ENCODE measurements around the gene EDEM2. TPM values are rescaled to one million over a fixed set of nuclear protein-coding genes. Genes with fewer than 3 reads are reported as not detected.
"Not testable (repeated sequence)": the region's sequence is repeated elsewhere in the genome, so short reads cannot be mapped to it uniquely, and the experiment has no call there.

EDEM2 gene
- total and polyA plus RNA-seq, 2 of the 13 experiments (the other 11 are each of a cell fraction or from before 2014, with no cell fraction given) = 33.1 to 46.9 TPM

GRCh38 chr20:35186691-35187289 is 39.7 kb upstream of the EDEM2 start:
- H3K27ac ChIP-seq (ENCODE audit: extremely low read length, insufficient read depth, low read length); DNase-seq (ENCODE audit: low spot score); CTCF ChIA-PET (ENCODE audit: low intra/inter-chr PET ratio, low total read pairs); BruUV-seq (replicated peaks); in situ Hi-C loops (cut with HindIII; ENCODE audit: extremely low pct_ligation_motif_present, low pct_unique_long_range_greater_than_20kb); H3K79me2 ChIP-seq (ENCODE audit: insufficient read depth, low read length); H3K27me3 ChIP-seq (ENCODE audit: control insufficient read depth in 1 of 2, insufficient read depth in 2 of 2, low read length in 2 of 2); H4K20me1 ChIP-seq (ENCODE audit: insufficient read depth, low read length); H3K4me3 ChIP-seq (replicated peaks in 1 of 3; ENCODE audit: insufficient read depth in 1 of 3, low read depth in 2 of 3, low read length in 3 of 3); intact Hi-C loops (cut with micrococcal nuclease; ENCODE audit: unreplicated experiment); H3K36me3 ChIP-seq (replicated peaks in 1 of 2; ENCODE audit: control insufficient read depth in 1 of 2, insufficient read depth in 2 of 2, low read length in 2 of 2); H3K4me2 ChIP-seq (ENCODE audit: low read depth, low read length); H3K9ac ChIP-seq (ENCODE audit: insufficient read depth, low read depth, low read length); H3K9me3 ChIP-seq (ENCODE audit: low read length); H2AFZ ChIP-seq (ENCODE audit: low read length); FAIRE-seq: not testable (repeated sequence)
- TF ChIP-seq NRL (CRISPR knock-in tag; IDR thresholded peaks at IDR 0.05; ENCODE audit: borderline replicate concordance) (0 out of 2 replicates have a peak, but pooled peaks have one; percentile 29), ZNF121 (CRISPR knock-in tag; IDR thresholded peaks at IDR 0.05) (peak; percentile 74), CEBPG (CRISPR knock-in tag; IDR thresholded peaks at IDR 0.05) (0 out of 2 replicates have a peak, but pooled peaks have one; percentile 5), SRY (CRISPR knock-in tag; IDR thresholded peaks at IDR 0.05) (0 out of 2 replicates have a peak, but pooled peaks have one; percentile 21)
- WGBS (ENCODE audit: low lambda C conversion rate) = 26% methylated on average over 10 of the region's 10 CpGs
- POLR2A ChIA-PET = interaction anchor here (2.2 kb wide), 1 partner anchor 12 kb away, joined by 8 read pairs; no protein-coding TSS in a partner anchor
- peaks cover 23% of the 10 kb centered on the region for H3K4me1 ChIP-seq (ENCODE audit: insufficient read depth, low read length)
- peak; percentile 35; the same call in 2 of the 3 replicates for ATAC-seq

- in situ Hi-C loops (cut with HindIII; ENCODE audit: extremely low pct_ligation_motif_present, low pct_unique_long_range_greater_than_20kb) (no loop called here), intact Hi-C loops (cut with micrococcal nuclease; ENCODE audit: unreplicated experiment) (no loop called here)
- ChIA-PET POLR2A (no interaction called here), CTCF (ENCODE audit: low intra/inter-chr PET ratio, low total read pairs) (no interaction called here)
- ATAC-seq (no peak), FAIRE-seq (no peak), DNase-seq (ENCODE audit: low spot score) (no peak)
- TF ChIP-seq ZNF230 (CRISPR knock-in tag; IDR thresholded peaks at IDR 0.05) (no peak), DPF2 (CRISPR knock-in tag; IDR thresholded peaks at IDR 0.05; ENCODE audit: borderline replicate concordance, low read depth) (no peak), ZNF383 (CRISPR knock-in tag; IDR thresholded peaks at IDR 0.05; ENCODE audit: borderline replicate concordance) (no peak), TBL1XR1 (IDR thresholded peaks at IDR 0.05; ENCODE audit: borderline replicate concordance, low read length, partially characterized antibody) (no peak), ZNF816 (CRISPR knock-in tag; IDR thresholded peaks at IDR 0.05; ENCODE audit: borderline replicate concordance) (no peak), PRMT3 (CRISPR knock-in tag; IDR thresholded peaks at IDR 0.05; ENCODE audit: borderline replicate concordance, low read depth) (no peak), NFYB (CRISPR knock-in tag; IDR thresholded peaks at IDR 0.05) (no peak), ZNF451 (CRISPR knock-in tag; IDR thresholded peaks at IDR 0.05) (no peak), ATF6 (CRISPR knock-in tag; conservative IDR thresholded peaks at IDR 0.05) (no peak), ZBTB42 (CRISPR knock-in tag; IDR thresholded peaks at IDR 0.05) (no peak)
- Histone ChIP-seq H3K9ac (ENCODE audit: insufficient read depth, low read depth, low read length) (no peak overlapping the region), H3K9me3 (ENCODE audit: low read length) (no peaks in the 10 kb centered on the region), H3K79me2 (ENCODE audit: insufficient read depth, low read length) (no peaks in the 10 kb centered on the region), H3K36me3 (replicated peaks in 1 of 2; ENCODE audit: control insufficient read depth in 1 of 2, insufficient read depth in 2 of 2, low read length in 2 of 2) (no peaks in the 10 kb centered on the region), H3K27me3 (ENCODE audit: control insufficient read depth in 1 of 2, insufficient read depth in 2 of 2, low read length in 2 of 2) (no peaks in the 10 kb centered on the region; a peak in 1 of 5 replicates), H3K4me1 (ENCODE audit: insufficient read depth, low read length) (peaks cover 11% of the 10 kb centered on the region), H4K20me1 (ENCODE audit: insufficient read depth, low read length) (no peaks in the 10 kb centered on the region), H2AFZ (ENCODE audit: low read length) (no peak overlapping the region), H3K4me3 (replicated peaks in 1 of 3; ENCODE audit: insufficient read depth in 1 of 3, low read depth in 2 of 3, low read length in 3 of 3) (no peak overlapping the region), H3K27ac (ENCODE audit: extremely low read length, insufficient read depth, low read length) (no peak overlapping the region), H3K4me2 (ENCODE audit: low read depth, low read length) (no peak overlapping the region)
- BruUV-seq (replicated peaks) = no TSS peak
Observed at GRCh38 chr20:35181731-35182130, 34.6 kb upstream of the EDEM2 start.

Measured in HepG2 (cell line).